ENCODE results near the gene PDE2A. TPM values are rescaled to one million over a fixed set of nuclear protein-coding genes. Genes with fewer than 3 reads are reported as not detected.
A peak's percentile ranks its signal among the peaks of the same experiment; 100 is the strongest.

The PDE2A gene
- total RNA-seq, 1 experiment from 2014 or later, result 6.5 TPM

DNA sequence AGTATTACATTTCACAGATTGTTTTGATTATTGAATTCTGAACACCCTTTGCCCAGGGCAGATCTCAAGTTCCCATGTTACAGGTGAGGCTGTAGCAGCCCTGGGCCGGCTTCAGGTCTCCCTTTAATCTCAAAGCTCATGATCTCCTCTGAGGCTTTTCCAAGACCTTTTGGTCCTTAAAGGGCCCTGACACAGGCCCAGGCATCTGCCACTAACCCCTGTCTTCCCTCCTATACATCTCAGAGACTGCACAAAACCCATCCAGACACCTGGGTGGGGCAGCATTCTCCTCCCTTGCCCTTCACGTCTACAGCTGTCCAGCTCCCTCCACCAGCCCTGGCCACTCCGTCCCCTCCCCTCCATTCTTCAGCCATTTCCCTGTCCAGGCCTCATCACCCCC lies 37.8 kb downstream of the PDE2A start:
- no peak for DNase-seq (ENCODE audit: low spot score)

- no peak for DNase-seq (ENCODE audit: low spot score)
Measured at GRCh38 chr11:72635933-72636332, 38.3 kb downstream of the PDE2A start.

DNA sequence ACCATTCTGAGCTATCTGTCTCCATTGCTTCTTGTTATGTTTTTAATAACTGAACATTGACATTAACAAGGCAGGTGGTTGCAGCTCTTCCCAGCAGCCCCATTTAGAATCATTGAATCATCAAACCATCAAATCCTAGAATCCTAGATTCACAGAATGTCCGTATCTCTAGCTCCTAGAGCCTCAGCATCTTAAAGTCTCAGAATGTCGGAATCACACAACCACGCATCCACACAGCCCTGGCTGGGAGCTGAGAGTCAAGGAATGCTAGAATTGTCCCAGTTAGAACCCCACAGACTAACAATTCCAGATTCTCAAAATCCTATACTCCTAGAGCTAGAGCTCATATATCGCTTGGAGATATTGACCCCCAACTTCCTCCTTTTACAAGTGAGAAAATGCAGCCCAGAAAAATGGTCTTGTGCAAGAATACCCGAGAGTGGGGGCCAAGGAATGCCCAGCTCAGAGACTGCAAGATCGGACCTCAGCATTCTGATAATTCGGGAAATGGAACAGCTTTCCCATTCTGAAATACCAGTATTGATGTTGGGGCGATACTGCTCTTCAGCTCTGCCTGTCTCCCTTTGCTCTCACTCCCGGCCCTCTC lies 38.8 kb downstream of the PDE2A start:
- no peak for DNase-seq (ENCODE audit: low spot score)

DNA sequence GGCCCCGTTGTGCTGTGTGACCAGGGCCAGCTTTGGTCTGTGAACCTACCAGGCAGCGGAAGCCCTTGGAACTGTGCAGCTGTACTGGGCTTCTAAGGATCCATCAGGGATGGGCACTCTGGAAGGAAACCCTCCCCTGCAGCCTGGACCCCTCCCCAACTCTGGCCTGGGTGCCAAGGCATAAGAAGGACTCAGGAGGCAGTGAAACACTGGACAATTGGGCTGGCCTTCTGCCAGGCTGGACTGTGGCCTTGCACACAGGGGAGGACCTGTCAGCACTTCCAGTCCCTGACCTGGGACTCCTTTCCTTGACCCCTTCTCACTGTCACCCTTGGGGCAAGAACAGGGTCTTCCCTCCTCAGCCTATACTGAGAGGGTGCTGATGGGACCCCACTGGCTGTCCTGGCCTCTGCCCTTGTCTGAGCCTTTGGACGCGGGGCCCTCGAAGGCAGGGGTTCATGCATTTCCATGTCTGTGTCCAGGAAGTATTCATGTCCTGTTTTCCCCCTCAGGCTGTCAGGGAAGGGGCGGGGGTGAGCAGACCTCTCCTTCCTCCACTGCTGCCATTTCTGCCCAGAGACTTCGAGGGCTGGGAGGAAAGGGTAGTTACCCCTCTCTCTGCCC lies 39.6 kb downstream of the PDE2A start:
- no peak for DNase-seq (ENCODE audit: low spot score)

GRCh38 chr11:72634016-72634415 lies 40.2 kb downstream of the PDE2A start:
- no peak for DNase-seq (ENCODE audit: low spot score)

DNA sequence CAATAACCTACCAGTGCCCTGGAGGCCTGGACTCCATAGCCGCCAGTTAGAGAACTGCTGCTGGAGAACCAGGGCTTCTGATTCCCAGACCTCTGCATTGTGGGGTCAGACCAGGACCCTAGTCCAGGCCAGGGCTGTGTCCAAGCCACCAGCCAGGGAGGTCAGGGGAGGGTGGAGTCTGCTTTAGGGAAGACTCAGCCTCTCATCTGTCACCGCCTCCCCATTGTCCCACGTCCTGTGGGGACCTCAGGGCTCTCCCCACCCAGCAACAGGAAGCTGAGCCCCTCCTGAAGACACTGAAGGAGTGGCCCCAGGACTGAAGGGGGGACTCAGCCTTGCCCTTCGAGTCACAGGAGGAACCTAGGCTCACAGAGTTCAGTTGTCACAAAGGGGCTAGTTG lies 41.2 kb downstream of the PDE2A start:
- DNase-seq (ENCODE audit: low spot score), result no peak

DNA sequence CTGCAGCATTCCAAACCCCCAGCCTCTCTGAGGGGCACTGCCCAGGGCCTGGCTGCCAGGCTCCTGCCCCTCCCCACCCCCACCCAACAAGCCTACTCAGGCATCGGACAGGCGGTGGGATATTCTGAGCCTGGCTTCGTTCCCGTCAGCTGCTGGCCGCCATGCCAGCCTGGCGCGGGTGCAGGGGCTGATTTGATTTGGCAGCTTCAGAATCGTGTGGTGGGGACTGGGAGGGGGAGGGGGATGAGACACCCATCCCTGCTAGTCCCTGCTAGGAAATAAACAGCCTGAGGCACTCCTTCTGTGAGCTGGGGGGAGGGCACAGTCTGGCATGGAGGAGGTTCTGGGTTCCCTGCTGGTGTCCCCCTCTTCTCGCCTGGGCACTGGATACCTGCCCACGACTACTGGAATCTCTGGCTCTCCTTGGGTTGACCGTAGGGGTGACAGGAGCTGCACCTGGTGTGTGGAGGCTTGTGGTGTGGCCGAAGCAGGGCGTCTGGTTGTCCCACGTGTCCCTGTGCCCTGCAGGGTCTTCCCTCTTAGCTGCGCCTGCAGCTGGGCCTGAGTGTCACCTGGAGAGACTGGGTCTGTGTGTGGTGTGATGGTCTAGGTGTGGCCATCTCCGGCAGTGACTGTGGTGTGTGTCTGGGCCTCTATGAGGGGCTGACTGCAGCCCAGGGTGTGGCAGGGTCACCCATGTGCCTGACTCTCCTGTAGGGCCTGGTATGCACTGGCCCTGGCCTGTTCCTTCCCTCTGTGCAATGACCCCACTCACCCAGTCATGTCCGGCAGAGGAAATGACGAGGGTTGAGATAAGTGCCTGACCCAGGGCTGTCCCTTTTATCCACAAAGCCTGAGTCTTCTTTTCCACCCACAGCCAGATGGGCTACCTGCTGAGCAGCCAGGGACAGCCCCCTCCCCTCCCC lies 42.2 kb downstream of the PDE2A start:
- DNase-seq (ENCODE audit: low spot score), result peak; percentile 74

DNA sequence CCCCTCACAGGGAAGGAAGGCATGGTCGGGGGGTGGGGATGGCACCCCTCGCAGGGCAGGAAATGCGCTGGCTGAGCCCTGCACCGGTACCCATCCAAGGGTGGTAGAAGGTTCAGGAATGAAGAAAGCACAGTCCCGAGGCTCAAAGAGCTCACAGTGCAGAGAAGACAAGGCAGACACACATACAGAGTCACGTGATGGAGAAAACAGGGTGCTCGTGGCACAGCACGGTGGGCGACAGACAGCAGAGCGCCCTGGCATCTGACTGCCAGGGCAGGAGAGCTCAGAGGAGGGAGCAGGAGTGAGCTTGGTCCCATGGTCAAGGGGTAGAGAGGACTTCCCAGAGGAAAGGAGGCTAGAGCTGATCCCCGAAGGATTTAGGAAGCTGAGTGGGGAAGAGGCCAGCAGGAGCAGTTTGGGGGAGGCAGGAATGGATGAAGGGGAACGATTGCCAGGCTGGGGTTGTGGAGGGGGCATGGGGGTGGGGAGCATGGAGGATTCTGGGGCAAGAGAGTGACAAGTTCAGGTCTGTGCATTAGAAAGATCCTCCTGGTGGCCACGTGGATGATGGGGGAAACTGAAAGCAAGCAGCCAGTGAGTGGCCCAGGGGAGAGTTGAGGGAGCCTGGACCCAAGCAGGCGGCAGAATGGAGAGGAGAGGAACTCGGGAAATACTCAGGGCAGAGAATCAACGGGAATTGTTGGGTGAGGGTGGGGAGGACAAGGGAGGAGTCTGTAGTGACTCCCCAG lies 43.9 kb downstream of the PDE2A start:
- DNase-seq (ENCODE audit: low spot score), result no peak

GRCh38 chr11:72629266-72629665 lies 45.0 kb downstream of the PDE2A start:
- peak; percentile 65 for DNase-seq (ENCODE audit: low spot score)

- no peak for DNase-seq (ENCODE audit: low spot score)
Measured at GRCh38 chr11:72627594-72628281, 46.5 kb downstream of the PDE2A start.

DNA sequence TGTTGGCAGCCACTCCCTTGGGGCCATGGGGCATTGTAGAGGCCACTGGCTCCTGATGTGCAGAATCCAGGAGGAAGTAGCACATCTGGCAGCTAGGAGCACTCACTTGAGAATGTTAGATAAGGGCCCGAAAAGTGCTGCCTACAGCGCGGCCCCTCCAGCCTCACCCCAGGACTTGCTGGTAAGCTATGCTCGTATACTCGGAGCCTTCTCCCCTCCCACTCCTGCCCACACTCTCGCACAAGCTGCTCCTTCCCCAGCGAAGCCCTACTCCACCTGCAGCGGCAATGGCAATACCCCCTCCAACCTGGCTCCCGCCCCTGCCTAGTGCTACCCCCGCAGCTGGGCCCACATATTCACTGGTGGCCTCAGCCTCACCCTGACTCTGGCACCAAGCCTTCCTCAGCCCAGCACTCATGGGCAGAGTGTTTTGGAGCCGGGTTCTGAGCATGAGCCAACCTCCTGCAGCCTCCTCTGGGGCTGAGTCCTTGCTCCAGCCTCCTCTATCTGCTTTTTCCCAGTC lies 47.7 kb downstream of the PDE2A start:
- DNase-seq (ENCODE audit: low spot score), result no peak

- no peak for DNase-seq (ENCODE audit: low spot score)
Measured at GRCh38 chr11:72625691-72626413, 48.4 kb downstream of the PDE2A start.

DNA sequence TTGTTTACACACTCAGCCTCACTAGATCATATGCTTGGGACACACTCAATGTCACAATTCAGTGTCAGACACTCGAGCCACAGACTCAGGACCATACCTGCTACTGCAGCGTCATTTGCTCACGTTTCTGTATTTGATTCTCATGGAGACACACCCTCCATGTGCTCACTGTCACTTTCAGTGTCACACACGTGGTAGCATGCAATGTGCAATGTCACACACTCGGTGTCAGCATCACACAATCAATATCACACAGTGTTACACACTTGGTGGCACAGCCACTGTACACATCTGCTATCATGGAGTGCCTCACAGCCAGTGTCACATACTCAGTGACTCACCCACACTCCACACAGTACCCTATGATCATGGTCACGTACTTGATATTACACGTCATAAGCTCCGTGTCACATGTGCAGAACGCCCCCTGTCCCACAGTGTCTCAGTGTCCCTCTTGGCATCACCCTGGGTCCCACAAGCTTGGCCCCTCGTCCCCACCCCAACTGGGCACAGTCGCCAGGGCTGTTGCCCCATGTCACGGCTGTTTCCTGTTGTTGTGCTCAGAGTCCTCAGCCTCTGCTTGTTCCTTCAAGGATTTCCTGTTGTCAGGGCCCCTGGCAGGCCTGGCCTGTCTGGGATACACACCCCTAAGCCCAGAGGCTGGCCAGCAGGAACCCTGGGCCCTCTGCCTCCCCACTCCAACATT lies 49.6 kb downstream of the PDE2A start:
- DNase-seq (ENCODE audit: low spot score), result no peak

DNA sequence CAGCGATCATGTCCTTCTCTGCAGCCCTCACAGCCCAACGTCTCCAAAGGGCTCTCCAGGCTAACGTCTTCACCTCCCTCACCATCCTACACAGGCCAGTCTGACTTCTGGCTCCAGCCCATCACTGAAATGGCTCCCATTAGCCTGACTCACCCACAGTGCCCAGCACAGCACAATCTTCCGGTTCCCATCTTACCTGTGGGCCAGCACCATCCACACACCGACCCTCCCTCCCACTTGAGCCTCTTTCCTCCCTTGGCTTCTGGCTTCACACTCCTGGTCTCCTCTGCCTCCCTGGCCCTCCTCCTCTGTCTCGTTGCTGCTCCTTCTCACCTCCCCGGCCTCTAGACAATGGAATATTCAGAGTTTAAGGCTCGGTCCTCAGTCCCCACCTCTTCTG lies 51.2 kb downstream of the PDE2A start:
- no peak for DNase-seq (ENCODE audit: low spot score)

- DNase-seq (ENCODE audit: low spot score), result no peak
Measured at GRCh38 chr11:72621008-72621610, 53.1 kb downstream of the PDE2A start.

DNA sequence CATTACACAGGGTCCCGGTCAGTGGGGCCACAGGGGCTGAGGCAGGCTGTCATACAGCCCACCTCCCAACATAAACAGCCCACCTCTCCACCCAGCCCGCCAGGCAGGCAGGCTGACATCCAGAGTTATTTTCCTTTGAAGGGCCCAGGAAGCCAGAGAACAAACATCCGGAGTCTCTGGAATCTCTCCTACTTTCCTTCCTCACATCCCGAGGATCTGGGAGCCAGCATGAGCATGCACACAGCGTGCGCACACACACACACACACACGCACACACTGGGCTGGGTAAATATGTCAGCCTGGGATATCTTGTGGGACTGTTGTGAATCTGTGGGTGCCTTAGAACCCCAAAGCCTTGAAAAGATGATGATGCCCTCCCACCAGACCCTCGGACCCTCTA lies 55.4 kb downstream of the PDE2A start:
- no peak for DNase-seq (ENCODE audit: low spot score)

DNA sequence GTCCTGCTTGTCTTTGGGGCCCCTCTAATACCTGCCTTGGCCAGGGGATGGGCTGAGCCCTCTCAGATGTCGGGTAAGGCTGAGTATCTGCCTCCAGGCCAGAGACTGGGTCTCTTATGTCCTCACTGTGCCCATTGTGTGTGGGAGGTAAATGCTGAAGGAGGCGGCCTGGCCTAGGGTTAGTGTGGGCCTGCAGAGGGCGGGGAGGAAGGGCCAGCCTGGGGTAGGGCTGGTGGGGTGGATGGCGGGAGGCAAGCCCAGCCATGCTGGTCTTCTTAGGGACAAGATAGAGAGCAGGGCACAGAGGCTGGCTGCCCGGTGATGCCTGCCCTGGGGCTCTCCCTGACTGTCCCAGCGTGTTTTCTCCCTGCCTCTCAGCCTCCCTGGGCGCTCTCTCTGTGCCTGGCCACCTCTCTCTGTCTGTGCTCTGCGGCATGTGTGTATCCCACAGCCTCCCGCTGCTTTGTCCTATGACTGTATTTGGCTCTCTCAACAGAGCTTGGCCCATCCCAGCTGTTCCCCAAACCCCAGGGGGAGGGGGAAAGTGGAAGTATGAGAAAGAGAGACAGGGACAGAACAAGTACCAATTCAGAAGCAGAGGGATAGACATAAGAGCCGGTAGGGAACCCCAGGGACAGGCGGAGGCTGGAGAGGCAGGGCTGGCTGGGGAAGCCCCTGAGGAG lies 57.0 kb downstream of the PDE2A start:
- DNase-seq (ENCODE audit: low spot score), result peak; percentile 29

DNA sequence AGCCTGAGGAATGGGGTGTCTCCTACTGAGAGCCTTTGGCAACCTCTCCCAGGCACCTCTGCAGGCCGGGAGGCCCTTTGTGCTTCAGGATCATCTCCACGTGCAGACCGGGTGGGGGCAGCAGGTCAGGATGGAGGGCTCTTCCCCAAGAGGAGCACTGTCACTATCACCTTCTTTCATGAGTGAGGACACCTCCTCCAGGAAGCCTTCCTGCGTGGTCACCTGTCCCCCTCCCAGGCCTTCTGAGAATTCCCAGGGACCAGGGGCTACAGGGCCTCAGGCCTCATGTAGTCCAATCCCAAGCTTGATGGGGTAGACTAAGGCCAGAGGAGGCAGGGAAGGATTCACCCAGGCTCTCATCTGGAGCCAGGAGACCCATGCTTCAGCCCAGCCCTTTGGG lies 57.6 kb downstream of the PDE2A start:
- DNase-seq (ENCODE audit: low spot score), result no peak

GRCh38 chr11:72615329-72615728 lies 58.9 kb downstream of the PDE2A start:
- DNase-seq (ENCODE audit: low spot score), result no peak

Measured in A172 (cell line).